AG04449 (cell line): ENCODE measurements around the gene GARIN1A.

Experiments used
- CTCF ChIA-PET: fragments of 350-600 bp; formaldehyde crosslinking; extraction: SDS; loops from one replicate; lab custom pipeline; 2021; ENCODE audit warnings: antibody characterized with exemption; lab: Yijun Ruan, JAX
- POLR2A ChIA-PET: fragments of 400-600, 350-600 bp; formaldehyde crosslinking; extraction: SDS; loops from one replicate; lab custom pipeline; 2020; ENCODE audit warnings: antibody characterized with exemption, inconsistent platforms; lab: Yijun Ruan, JAX
- DNase-seq: peaks from one replicate; pipeline ENCODE4 v3.0.0-alpha.2; 2010; ENCODE audit warnings: low read depth, low spot score
- H3K4me3 ChIP-seq: 2 replicates; pipeline ENCODE4 v1.5.1; 2011; ENCODE audit warnings: low read depth, mild to moderate bottlenecking, control low read depth, low read length
- CTCF ChIP-seq: IDR thresholded peaks from one replicate; pipeline ENCODE4 v1.5.1; 2011; ENCODE audit warnings: mild to moderate bottlenecking, moderate library complexity, low read length, control low read depth, inconsistent platforms; ENCODE audit not compliant: insufficient read depth; ENCODE audit errors: missing control alignments

The GARIN1A gene

GRCh38 chr7:128707752-128708151, 35.7 kb downstream of the GARIN1A start:
- TF ChIP-seq CTCF: no peak
- no peak for DNase-seq
- POLR2A ChIA-PET: no interaction called here
- no peak overlapping the region for H3K4me3 ChIP-seq
- CTCF ChIA-PET: interaction anchor here (1.0 to 1.3 kb wide), 3 partner anchors 10 to 19 kb away, joined by 3 to 7 read pairs (median 5); no protein-coding TSS in a partner anchor

- no peak overlapping the region for H3K4me3 ChIP-seq
- no peak for TF ChIP-seq CTCF
- ChIA-PET CTCF (interaction anchor here (1.0 to 1.3 kb wide), 3 partner anchors 10 to 19 kb away, joined by 3 to 7 read pairs (median 5); no protein-coding TSS in a partner anchor), POLR2A (no interaction called here)
- DNase-seq: no peak
Measured at GRCh38 chr7:128708235-128708634, 36.1 kb downstream of the GARIN1A start.

GRCh38 chr7:128708824-128709223, 36.7 kb downstream of the GARIN1A start:
- no peak overlapping the region for H3K4me3 ChIP-seq
- no peak for DNase-seq
- POLR2A ChIA-PET: no interaction called here
- no peak for TF ChIP-seq CTCF
- CTCF ChIA-PET: interaction anchor here (1.0 to 1.3 kb wide), 3 partner anchors 9 to 18 kb away, joined by 3 to 7 read pairs (median 5); no protein-coding TSS in a partner anchor

- ChIA-PET CTCF (interaction anchor here (1.5 to 2.6 kb wide), 2 partner anchors 11 to 13 kb away, joined by 6 to 7 read pairs; no protein-coding TSS in a partner anchor), POLR2A (no interaction called here)
- DNase-seq: no peak
- no peak overlapping the region for H3K4me3 ChIP-seq
- no peak for TF ChIP-seq CTCF
Measured at GRCh38 chr7:128710481-128710880, 38.4 kb downstream of the GARIN1A start.

- no peak overlapping the region for H3K4me3 ChIP-seq
- ChIA-PET POLR2A (no interaction called here), CTCF (no interaction called here)
- no peak for DNase-seq
- no peak for TF ChIP-seq CTCF
Measured at GRCh38 chr7:128713794-128714193, 41.7 kb downstream of the GARIN1A start.

- H3K4me3 ChIP-seq: no peak overlapping the region
- no peak for TF ChIP-seq CTCF
- POLR2A ChIA-PET: no interaction called here
- DNase-seq: no peak
- CTCF ChIA-PET: interaction anchor here (1.0 kb wide), 1 partner anchor 17 kb away, joined by 4 read pairs; no protein-coding TSS in a partner anchor
Measured at GRCh38 chr7:128714701-128715495, 42.8 kb downstream of the GARIN1A start.
